Right ventricle myocardium superior (tissue), 1 donor: Measurements from ENCODE around the gene RGS5. TPM values are rescaled to one million over a fixed set of nuclear protein-coding genes. Genes with fewer than 3 reads are reported as not detected.

Source experiments
- ATAC-seq: fragments of 200-7000 bp; cut with Tn5 transposase; one replicate; pipeline ENCODE4 v1.9.1; 2020; ENCODE audit warnings: mild to moderate bottlenecking; ENCODE audit not compliant: poor library complexity
- DNase-seq: peaks from one replicate; pipeline ENCODE4 v3.0.0-alpha.2; 2020
- intact Hi-C: fragments of 100-400 bp; cut with DNase I; formaldehyde crosslinking; loops from one replicate; pipeline ENCODE4 v1.11.2; 2022
- total RNA-seq: library from RNA; stranded (reverse); fragmentation: NEBNext Ultra II Directional; extraction: Animal tissue kit (Norgen Biotek cat#: 25700); gene quantifications from one replicate; pipeline ENCODE4 v1.2.1, GENCODE V29; 2021
- donor health status: DM: no; HTN: yes; CAD: no; lungs with severe emphysema.

Gene RGS5
- total RNA-seq, 1 donor from 2014 or later, result 270 TPM

GRCh38 chr1:163162381-163162914 is 40.3 kb downstream of the RGS5 start:
- DNase-seq, result no peak
- ATAC-seq, result no peak
- intact Hi-C loops, result no loop called here

GRCh38 chr1:163161841-163162240 is 40.9 kb downstream of the RGS5 start:
- DNase-seq (no peak), ATAC-seq (no peak)
- intact Hi-C loops, result no loop called here

GRCh38 chr1:163161337-163161736 is 41.4 kb downstream of the RGS5 start:
- DNase-seq (no peak), ATAC-seq (no peak)
- intact Hi-C loops, result no loop called here

GRCh38 chr1:163155606-163156005 is 47.1 kb downstream of the RGS5 start:
- DNase-seq (no peak), ATAC-seq (no peak)
- intact Hi-C loops, result no loop called here

- ATAC-seq (no peak), DNase-seq (no peak)
- intact Hi-C loops, result no loop called here
Measured at GRCh38 chr1:163148911-163149310, 53.8 kb downstream of the RGS5 start.

- intact Hi-C loops, result no loop called here
- ATAC-seq (no peak), DNase-seq (no peak)
Measured at GRCh38 chr1:163147019-163147418, 55.7 kb downstream of the RGS5 start.

GRCh38 chr1:163145435-163145834 is 57.3 kb downstream of the RGS5 start:
- no peak for DNase-seq
- intact Hi-C loops, result no loop called here
- no peak for ATAC-seq

GRCh38 chr1:163144418-163144817 is 58.3 kb downstream of the RGS5 start:
- DNase-seq (no peak), ATAC-seq (peak; percentile 80)
- intact Hi-C loops, result no loop called here

GRCh38 chr1:163142152-163142551 is 60.6 kb downstream of the RGS5 start:
- no peak for DNase-seq
- ATAC-seq, result no peak
- intact Hi-C loops, result no loop called here

GRCh38 chr1:163141556-163141955 is 61.2 kb downstream of the RGS5 start:
- intact Hi-C loops, result no loop called here
- DNase-seq (no peak), ATAC-seq (no peak)

GRCh38 chr1:163137556-163138265 is 65.0 kb downstream of the RGS5 start:
- ATAC-seq, result no peak
- DNase-seq, result no peak
- intact Hi-C loops, result no loop called here

GRCh38 chr1:163131981-163132380 is 70.7 kb downstream of the RGS5 start:
- intact Hi-C loops, result no loop called here
- DNase-seq, result no peak
- ATAC-seq, result no peak

GRCh38 chr1:163130225-163130856 is 72.4 kb downstream of the RGS5 start:
- intact Hi-C loops, result no loop called here
- DNase-seq (no peak), ATAC-seq (no peak)

- intact Hi-C loops, result no loop called here
- DNase-seq, result no peak
Measured at GRCh38 chr1:163128282-163128681, 74.4 kb downstream of the RGS5 start.

GRCh38 chr1:163124812-163125211 is 77.9 kb downstream of the RGS5 start:
- no peak for ATAC-seq
- intact Hi-C loops, result no loop called here

More at GRCh38 chr1:163128282-163128681, 74.4 kb downstream of the RGS5 start:
- ATAC-seq, result no peak

GRCh38 chr1:163120372-163120771 is 82.3 kb downstream of the RGS5 start:
- ATAC-seq (no peak), DNase-seq (no peak)
- intact Hi-C loops, result no loop called here

More at GRCh38 chr1:163124812-163125211, 77.9 kb downstream of the RGS5 start:
- no peak for DNase-seq

GRCh38 chr1:163119707-163120106 is 83.0 kb downstream of the RGS5 start:
- intact Hi-C loops, result no loop called here
- DNase-seq, result no peak
- no peak for ATAC-seq

- ATAC-seq (no peak), DNase-seq (no peak)
- intact Hi-C loops, result no loop called here
Measured at GRCh38 chr1:163115887-163116286, 86.8 kb downstream of the RGS5 start.

GRCh38 chr1:163107655-163108054 is 95.1 kb downstream of the RGS5 start:
- DNase-seq, result no peak
- ATAC-seq, result no peak
- intact Hi-C loops, result no loop called here

GRCh38 chr1:163106364-163106987 is 96.2 kb downstream of the RGS5 start:
- ATAC-seq (peak; percentile 34), DNase-seq (no peak)
- intact Hi-C loops, result no loop called here
